Stimulated activated CD8-positive, alpha-beta memory T cell treated with anti-CD3 and anti-CD28 coated beads, Interleukin-7, amount 100 ng/mL, for 1 hour (primary cell): Measurements from ENCODE around the gene ABLIM2.

Experiments used
- DNase-seq, 2 donors: peaks; one replicate each; pipeline ENCODE4 v3.0.0-alpha.2; 2020; ENCODE audit warnings: low read depth in 2 of 2

Gene ABLIM2

DNA sequence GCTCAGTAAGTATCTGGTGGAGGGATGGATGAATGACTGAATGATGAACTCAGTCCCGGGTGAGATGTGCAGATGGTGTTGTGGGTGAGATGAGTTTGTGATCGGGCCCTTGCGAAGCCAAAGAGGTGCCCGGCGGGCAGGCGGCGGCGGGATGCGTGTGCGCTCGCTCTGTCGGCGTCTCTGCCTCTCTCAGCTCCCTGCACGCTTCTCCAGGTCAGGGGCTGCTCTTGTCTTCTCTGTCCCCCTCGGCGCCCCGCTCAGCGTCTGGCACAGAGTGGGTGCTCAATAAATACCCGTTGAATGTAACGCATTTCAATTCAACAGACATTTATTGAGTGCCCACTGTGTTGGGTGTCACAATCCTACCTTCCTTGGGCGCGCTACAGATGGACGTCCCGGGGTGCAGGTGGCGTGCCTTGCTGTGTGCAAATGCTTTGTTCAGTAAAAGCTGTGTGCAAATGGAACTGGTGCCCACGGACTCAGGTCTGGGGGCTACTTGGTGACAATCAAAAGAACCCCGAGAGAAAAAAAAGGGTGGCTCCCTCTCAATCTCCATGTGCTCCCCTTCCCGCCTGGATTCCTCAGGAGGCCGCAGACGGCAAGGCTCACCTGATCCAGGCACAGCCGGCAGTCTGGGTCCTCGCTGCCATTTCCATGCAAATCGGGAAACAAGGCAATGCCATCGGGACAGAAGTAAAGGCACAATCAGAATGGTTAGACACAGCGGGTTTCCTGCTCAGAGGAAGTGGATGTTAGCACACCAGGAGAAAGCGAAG, 153.4 kb downstream of the ABLIM2 start:
- no peak for DNase-seq

DNA sequence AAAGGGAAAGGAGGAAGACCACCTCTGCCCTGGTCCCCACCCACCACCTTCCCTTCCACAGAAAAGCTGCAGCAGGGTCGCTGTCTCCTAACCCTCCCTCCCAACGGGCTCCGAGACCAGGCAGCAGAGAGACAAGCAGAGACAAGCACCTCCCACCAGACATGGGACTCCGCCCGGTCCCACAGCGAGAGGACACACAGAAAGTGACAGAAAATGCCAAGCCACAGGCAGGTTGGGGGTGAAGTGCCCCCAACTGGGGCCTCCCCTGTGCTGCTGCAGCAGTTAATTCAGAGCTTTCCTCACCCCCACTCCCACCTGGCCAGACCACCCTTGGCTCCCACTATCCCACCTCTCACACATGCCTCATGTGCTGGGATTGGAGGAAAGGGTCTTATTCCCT, 154.5 kb downstream of the ABLIM2 start:
- no peak for DNase-seq

DNA sequence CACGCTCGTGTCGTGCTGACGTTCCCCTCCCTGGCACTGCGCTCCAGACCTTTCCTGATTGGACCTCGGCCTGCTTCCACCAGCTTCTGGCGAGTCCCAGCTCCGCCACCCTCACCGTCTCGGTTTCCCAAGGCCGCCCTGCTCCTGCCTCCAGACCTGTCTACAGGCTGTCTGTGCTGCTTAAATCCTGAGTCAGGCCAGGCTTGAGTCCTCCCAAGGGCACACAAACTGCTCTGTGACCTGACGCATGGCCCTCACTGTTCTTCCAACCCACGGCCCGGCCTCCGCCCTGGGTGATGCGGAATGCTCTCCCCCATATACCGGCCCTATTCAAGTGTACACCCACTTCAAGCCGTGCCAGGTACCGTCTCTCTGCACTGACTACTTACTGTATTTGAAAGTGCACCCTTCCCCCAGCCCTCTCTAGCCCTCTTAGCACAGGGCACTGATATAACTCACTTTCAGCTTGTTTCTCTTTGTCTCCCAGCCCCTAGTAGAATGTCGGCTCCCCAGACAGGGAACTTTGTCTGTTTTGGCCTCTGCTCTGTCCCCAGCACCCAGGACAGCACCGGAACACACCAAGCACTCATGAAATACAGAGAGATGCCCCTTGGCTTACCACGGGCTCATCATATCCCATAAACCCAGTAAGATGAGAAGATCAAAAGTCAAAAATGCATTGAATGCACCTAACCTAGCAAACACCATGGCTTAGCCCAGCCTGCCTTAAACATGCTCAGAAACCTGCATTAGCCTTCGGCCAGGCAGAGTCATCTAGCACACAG, 155.9 kb downstream of the ABLIM2 start:
- no peak for DNase-seq

DNA sequence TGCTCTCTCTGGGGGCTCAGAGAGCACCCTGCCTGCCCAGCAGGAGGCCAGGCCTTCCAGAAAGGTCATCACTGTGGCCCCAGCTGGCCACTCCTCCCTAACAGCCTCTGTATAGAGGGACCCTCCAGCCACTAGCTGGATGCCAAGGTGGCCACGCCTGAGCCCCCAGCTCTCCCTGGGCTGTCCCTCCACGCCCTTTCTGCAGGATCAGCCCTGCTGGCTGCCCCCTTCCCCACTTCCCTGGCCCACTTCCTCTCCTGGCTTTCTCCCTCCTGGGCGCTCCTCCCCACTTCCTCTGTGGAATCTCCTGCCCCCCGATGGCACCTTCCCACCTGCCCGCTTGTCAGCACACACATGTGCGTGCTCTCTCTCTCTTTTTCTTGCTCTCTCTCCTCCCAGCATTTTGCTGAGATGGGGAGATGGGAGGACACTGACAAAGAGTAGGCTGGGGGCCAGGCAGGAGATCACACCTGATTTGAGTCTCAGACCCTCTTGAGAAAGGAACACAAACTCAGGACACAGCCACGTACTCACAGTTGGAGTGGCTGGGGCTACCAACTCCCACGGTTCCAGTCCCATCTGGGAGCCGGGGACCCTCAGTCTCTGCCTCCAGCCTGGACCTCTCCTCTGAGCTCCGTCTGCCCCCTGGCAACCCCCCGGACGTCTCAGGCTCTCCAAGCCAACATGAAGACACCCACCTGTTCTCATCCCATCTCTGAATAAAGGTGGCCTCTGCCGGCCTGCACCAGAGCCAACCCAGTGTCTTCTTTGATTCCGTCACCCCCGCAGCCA, 156.9 kb downstream of the ABLIM2 start:
- no peak for DNase-seq

DNA sequence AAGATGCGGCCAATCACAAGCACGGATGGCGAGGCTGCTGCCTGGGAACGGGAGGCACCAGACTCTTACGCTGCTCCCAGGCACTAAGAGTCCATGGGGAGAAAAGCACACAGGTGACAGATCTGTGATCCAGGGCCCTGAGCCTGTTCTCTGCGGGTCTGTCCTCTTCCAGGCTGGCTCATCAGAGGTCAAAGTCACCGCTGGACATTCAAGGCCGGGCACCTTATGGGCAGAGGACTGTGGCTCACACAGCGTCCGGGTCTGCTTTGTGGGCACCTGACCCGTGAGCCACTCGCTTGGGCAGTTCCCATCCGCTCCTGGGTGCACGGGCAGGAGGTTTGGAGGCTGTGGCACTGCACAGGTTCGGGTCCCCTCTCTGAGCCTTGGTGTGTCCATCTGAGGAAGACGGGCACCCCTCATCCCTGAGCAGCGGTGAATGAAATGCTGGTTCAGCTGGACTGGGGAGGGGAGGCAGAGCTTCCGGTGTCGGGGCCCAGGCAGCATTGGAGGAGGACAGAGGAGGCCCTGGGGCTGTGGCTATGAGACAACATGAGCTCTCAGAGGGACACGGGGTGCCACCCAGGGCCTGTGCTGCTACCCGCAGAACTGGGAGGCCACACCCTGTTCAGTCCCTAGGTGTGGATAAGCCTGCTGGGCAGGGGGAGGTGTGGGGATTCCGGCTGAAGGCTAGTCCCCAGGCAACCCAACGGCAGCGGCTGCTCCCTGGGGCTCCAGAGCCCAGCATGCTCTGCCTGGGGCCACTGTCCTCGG, 157.7 kb downstream of the ABLIM2 start:
- no peak for DNase-seq

DNA sequence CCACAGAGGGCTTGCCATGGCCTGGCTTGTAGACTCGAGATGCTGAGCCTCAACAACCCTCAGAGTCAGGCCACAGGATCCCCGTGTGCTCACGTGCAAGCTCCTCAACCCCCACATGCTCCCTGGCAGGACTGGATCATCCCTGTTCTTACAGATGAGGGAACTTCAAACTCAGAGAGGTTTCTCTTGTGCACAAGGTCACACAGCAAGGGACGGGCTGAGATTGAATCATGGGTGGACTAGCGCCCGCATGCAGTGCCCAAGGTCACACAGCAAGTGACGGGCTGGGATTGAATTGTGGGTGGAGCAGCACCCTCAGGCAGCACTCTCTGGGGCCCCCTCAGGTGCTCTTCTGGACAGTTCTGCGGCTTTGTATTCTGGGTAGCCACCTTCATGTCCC, 158.4 kb downstream of the ABLIM2 start:
- DNase-seq, result no peak

DNA sequence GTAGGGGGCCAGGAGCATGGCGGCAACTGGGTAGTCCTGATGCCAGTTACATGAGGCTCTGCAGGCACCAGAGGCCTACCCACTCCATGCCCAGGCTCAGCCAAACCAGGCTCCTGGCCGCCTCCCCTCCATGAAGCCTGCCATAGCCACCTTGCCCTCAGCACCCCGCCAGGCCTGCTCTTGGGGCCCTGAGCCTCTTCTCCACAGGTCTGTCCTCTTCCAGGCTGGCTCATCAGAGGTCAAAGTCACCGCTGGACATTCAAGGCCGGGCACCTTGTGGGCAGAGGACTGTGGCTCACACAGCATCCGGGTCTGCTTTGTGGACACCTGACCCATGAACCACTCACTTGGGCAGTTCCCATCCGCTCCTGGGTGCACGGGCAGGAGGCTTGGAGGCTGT, 158.9 kb downstream of the ABLIM2 start:
- DNase-seq, result no peak

DNA sequence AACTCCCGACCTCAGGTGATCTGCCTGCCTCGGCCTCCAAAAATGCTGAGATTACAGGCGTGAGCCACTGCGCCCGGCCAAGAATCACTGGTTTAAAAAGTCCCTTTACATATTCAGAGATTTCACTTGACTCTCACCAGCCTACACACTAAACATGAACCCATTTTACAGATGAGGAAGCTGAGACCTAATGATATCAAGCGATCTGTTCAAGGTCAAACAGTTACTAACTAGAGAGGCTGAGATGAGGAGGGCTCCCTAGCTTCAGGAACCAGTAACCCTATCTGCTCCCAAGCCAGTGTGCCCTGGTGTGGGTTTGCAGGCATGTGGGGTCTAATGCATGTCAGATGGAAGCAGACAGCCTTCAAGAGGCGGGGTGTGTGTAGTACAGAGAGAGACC, 159.3 kb downstream of the ABLIM2 start:
- no peak for DNase-seq

DNA sequence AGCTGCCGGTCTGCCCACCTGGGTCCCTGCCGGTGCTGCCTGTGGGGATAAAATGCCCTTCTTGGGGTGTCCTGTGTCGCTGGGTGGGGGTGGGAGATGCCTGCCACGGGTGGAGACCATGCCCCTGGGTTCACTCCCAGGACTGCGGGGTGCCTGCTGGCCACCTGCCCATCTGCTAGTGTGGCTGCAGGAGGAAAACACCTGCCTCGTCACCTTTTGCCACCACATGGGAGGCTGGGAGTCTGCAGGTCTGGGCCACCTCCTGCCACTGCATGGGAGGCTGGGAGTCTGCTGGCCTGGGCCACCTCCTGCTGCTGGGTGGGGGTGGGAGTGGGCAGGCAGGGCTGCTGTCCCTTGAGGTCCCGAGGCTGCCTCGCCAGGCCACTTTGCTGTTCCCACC, 160.2 kb downstream of the ABLIM2 start:
- no peak for DNase-seq

DNA sequence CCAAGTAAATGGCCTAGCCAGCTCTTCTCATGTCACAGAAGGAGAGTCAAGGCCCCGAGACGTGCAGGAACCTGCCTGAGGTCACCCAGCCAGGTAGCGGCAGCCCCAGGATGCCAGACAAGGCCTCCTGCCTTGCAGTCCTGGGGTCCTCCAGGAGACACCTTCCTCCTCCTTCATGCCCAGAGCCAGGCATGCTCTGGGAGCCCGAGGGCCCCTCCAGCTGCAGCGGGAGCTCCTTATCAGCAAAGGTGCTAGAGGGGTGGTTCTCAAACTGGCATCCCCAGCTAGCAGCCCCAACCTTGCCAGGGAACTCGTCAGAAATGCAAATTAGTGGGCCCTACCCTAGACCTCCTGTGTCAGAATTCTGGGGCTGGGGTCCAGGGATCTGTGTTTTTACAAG, 162.7 kb downstream of the ABLIM2 start:
- no peak for DNase-seq

DNA sequence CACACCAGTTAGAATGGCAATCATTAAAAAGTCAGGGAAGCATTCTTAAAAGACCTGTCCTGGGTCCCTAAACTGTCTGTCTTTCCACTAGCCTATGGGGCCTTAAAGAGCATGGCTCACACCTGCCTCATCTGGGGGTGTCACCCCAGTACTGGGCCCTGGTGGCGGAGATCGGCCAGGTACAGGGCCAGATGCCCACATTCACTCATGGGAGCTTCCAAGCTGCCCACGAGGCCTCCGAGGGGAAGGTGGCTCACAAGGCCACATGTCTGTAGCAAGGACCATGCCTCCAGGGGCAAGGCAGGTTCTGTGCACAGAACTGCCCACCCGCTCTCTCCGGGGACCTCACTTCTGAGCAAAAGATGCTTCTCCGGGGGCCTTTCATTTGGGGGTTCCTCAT, 163.5 kb downstream of the ABLIM2 start:
- no peak for DNase-seq

DNA sequence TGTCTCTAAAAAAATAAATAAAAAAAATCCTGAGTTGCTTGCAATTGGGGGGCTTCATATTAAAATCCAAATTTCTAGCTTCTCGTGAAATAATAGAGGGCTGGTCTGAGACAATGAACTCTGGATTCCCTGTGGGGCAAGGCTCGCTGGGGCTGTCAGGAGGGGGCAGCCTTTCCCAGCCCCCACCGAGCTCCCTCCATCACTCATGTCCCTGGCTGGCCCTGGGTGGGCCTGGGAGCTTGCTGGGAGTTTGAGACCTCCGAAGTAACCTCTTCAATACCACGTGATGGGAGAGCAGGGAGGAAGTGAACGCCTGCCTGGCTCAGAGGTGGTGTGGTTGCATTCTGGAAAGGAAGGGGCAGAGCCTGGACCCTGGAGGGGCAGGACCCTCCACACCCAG, 164.9 kb downstream of the ABLIM2 start:
- no peak for DNase-seq

DNA sequence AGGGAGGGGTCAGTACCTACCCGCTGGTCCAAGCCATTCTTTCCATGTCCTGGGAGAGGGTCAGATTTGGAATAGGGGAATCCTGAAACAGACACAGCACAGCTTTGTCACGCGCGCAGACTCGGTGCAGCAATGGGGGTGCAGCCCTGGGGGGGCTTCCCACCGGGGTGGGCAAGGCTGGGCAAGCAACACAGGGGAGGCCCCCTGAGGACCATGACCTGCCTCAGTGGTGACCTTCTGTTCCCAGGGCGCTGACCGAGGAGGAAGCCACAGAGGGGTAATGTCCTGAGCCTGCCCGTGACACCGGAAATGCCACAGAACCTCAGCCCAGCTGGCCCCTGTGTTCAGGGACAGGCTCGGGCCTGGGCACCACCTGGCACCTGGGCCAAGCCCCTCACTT, 165.8 kb downstream of the ABLIM2 start:
- DNase-seq, result no peak

DNA sequence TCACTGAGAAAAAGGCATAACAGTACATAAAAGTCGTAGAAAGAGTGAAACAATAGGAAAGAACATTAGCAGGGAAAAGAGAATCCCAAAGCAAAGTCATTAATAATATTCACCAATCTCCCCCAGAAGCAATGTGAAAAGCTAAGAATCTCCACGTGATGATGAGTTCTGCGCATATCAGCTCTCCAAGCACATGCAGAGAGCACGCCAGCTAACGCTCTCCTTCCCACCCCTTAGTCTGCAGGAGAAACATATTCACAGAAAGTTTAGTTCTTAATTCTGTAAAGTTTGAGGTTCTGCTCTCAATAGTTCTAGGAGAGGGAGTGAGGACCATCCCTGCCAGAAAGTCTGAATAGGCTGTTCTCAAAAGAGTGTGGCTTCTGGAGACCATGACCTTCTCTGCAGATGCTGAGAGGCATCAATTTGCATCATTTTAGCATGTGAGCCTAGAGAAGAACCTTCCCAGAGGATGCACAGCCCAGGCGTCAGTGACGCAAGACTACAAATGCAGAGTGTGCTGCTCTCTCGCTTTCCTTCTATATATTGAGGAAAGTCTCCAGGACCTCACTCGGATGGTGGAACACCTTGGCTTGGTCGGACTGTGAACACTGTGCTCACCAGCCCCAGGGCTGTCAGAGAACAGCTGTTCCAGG, 167.7 kb downstream of the ABLIM2 start:
- no peak for DNase-seq

DNA sequence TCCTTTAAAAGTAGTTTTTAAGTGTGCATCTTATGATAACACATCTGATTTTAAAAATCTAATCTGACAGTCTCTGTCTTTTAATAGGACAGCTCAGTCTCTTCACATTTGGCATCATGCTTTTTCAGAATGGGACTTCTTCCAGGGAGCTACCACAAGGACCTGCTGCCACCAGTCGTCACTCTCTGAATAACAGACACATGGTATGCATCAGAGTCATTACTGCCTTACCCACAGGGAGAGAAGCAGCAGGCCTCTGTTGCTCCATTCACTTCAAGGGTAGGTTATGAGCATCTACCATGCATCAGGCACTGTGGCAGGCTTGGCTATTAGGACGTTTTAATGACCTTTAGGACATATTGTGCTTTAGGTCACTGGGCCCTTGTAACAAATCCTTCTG, 169.0 kb downstream of the ABLIM2 start:
- no peak for DNase-seq

DNA sequence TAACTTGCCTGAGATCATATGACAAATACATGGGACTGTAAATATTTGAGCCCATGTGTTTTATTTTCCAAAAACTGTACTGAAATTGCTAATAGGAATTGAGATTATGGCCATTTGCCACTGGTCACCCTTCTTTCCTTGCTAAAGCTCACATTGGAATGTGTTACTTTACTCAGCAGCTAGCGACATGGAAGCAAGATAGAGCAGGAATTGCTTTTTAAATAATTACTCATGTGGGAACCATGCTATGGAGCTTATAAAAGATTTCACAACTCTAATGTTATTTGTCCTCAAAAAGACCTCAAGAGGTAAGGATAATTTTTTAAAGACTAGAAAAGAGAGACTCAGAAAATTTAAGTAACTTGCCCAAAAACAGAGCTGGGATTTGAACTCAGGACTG, 170.2 kb downstream of the ABLIM2 start:
- DNase-seq, result no peak

DNA sequence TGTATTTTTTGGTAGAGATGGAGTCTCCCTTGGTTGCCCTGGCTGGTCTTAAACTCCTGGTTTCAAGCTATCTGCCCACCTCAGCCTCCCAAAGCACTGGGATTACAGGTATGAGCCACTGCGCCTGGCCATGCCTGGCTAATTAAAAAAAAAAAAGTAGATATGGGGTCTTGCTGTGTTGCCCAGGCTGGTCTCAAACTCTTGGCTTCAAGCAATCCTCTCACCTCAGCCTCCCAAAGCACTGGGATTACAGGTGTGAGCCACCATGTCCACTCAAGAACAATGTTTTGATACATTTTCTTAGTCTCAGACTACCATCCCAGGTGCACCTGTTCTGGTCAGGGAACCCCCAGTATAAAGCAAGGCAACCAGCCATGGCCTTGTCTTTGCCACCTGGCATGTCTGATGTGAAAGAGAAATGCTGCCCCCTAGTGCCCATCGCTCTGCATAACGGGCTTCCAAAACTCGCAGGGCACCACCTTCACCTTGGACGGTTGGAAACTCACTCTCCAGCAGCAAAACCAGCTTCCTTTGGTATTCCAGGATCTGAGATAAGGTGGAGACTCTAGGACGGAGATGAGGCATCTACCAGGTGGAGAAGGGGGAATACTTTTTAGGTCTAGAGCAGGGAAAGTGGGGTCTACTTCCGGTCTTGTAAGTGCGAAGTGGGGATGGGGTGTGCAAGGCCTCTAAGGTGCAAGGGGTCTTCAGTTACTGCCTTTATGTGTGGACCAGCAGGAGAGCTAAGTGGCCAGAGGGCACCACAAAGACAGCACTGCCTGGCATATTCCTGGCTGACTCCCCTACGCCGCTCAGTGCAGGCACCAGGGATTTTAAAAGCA, 171.2 kb downstream of the ABLIM2 start:
- DNase-seq, result peak; percentile 26 to 60

DNA sequence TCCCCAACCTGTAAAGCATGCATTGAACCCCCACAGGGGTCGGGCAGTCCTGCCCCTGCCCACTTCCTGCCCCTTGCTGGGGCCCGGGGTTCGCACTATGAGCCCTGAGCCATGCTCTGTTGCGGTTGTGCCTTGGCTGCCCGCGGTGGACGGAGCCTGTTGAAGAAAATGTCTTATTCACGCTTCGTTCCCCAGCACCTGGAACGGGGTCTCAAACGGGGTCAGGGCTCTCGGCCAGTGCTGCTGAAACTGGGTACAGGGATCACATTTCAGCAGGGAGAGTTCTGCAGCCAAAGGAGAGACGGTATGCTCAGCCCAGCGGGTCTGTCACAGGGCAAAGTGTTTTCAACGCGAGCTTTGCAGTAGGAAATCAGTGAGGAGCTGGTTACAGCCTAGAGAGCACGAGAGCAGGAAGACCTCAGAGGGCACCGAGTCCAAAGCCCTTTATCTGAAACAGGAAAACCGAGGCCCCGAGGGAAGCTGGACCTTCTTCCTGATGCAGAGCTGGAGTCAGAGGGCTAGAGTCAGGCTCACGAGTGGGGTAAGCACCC, 172.6 kb downstream of the ABLIM2 start:
- DNase-seq, result no peak

DNA sequence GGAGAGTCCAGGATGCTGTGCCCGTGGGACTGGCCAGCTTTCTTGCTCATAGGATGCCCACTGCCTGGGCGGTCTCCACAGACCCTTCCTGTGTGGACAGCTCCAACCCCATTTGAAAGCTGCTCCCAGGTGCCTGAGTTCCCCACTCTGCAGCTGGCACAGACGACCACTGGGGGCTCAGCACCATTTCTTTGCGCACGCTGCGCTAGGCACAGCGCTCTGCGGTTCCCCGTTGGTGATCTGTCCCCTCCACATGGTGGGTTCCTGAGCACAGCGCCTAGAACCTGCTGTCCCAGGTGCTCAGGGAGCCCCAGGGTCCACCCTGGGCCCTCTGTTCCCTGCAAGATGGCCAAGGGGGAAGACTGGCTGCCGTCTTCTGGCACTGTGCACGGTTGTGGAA, 173.5 kb downstream of the ABLIM2 start:
- no peak for DNase-seq

DNA sequence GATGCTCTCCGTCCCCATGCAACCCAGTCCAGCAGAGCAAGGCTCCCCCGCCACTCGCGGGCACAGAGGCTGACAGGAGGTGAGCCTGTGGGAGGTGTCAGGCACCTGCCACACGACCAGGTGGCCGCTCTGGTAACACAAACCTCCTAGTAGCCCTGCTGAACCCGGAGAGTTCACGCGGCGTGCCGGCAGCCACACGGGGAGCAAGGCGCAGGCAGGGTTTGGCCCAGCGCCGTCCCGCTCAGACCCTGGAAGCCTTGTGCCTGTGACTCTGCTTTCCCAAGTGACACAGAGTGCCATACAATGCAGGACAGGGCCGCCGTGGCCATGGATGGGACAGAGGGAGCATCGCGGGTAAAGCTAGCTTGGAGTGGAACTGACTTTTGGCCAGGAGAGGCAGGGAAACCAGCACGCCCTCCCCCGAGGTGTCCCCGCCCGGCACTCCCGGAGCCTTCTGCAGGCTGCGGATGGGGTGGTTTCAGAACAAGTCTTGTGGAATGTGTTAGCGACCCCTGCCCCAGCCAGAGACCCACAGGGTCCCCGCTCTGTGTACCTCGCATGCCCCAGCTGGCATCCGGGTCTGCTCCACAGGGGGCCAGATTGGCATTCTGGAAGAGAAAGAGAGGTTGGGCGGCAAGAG, 174.2 kb downstream of the ABLIM2 start:
- DNase-seq, result no peak
